AG04449 (cell line): Measurements from ENCODE around the gene ARHGAP26.

ENCODE experiments used
- CTCF ChIA-PET: fragments of 350-600 bp; formaldehyde crosslinking; extraction: SDS; loops from one replicate; lab custom pipeline; 2021; ENCODE audit warnings: antibody characterized with exemption; lab: Yijun Ruan, JAX
- POLR2A ChIA-PET: fragments of 400-600, 350-600 bp; formaldehyde crosslinking; extraction: SDS; loops from one replicate; lab custom pipeline; 2020; ENCODE audit warnings: antibody characterized with exemption, inconsistent platforms; lab: Yijun Ruan, JAX
- DNase-seq: peaks from one replicate; pipeline ENCODE4 v3.0.0-alpha.2; 2010; ENCODE audit warnings: low read depth, low spot score
- H3K4me3 ChIP-seq: 2 replicates; pipeline ENCODE4 v1.5.1; 2011; ENCODE audit warnings: low read depth, mild to moderate bottlenecking, control low read depth, low read length
- TF ChIP-seq, protein P1 (sequence below): IDR thresholded peaks from one replicate; pipeline ENCODE4 v1.5.1; 2011; ENCODE audit warnings: mild to moderate bottlenecking, moderate library complexity, low read length, control low read depth, inconsistent platforms; ENCODE audit not compliant: insufficient read depth; ENCODE audit errors: missing control alignments

The ARHGAP26 gene

DNA sequence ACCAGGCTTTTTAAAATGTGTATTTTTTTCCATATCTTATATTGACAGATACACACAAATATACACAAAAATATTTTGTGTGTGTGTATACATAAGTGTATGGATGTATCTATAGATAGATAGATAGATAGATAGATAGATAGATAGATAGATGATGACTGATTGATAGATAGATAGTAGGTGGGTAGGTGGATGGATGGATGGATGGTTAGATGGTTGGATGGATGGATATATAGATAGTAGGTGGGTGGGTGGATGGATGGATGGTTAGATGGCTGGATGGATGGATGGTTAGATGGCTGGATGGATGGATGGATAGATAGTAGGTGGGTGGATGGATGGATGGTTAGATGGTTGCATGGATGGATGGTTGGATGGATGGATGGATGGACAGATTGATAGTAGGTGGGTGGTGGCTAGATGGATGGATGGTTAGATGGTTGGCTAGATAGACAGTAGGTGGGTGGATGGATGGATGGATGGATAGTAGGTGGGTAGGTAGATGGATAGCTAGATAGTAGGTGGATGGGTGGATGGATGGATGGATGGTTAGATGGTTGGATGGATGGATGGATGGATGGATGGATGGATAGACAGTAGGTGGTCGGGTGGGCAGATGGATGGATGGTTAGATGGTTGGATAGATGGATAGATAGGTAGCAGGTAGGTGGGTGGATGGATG is 477.1 kb downstream of the ARHGAP26 start:
- no peak overlapping the region for H3K4me3 ChIP-seq
- POLR2A ChIA-PET = no interaction called here
- TF ChIP-seq, protein P1, sequence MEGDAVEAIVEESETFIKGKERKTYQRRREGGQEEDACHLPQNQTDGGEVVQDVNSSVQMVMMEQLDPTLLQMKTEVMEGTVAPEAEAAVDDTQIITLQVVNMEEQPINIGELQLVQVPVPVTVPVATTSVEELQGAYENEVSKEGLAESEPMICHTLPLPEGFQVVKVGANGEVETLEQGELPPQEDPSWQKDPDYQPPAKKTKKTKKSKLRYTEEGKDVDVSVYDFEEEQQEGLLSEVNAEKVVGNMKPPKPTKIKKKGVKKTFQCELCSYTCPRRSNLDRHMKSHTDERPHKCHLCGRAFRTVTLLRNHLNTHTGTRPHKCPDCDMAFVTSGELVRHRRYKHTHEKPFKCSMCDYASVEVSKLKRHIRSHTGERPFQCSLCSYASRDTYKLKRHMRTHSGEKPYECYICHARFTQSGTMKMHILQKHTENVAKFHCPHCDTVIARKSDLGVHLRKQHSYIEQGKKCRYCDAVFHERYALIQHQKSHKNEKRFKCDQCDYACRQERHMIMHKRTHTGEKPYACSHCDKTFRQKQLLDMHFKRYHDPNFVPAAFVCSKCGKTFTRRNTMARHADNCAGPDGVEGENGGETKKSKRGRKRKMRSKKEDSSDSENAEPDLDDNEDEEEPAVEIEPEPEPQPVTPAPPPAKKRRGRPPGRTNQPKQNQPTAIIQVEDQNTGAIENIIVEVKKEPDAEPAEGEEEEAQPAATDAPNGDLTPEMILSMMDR = no peak
- no peak for DNase-seq
- CTCF ChIA-PET = no interaction called here

DNA sequence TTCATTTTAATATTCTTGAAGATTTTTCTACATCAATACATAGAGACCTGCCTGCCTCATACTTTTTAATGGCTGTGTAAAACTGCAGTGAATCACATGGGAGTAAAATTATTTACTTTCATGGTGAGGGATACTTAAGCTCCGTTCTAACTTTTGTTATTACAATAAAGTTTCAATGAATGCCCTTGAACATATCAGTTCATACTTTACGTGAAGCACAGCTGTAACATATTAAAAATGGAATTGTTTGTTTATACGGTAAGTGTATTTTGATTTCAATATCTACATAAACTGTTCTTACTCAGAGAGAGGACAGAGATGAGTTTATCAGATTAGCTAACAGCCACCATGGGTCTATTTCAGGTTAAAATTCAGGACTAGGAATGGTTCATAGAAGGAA is 478.2 kb downstream of the ARHGAP26 start:
- TF ChIP-seq, protein P1 = no peak

DNA sequence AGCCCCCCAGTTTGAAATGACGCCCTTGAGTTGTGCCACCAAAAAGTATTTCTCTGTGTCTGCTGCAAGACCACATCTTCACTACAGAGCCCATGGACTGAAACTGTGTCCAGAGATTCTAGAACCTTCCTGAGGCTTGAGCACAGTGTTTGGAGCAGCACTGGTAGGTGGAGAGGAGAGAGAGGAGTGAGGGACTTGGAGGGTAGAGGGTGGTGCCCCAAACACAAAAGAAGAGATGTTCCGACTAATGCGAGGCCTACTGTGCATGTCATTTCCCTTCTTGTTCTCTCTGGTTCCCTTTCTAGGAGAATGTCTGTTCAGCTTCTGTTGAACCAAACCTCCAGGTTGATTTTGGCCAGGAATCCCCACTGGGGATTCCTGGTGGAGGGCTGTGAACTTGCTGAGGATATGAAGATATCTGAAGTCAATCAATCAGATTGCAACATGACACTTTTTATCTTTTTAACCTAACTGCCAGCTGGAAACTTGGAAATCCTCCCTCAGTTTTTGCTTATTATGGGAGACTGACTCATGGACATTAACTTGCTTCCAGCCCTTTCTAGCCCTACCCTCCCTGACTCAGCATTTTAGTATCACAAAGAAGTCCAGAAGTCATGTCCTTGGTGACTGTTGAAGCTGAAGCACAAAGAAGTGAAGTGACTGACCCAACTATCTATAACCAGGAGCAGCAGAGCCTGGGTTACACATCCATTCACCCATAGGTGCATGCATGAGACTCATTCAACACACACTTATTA is 478.8 kb downstream of the ARHGAP26 start:
- CTCF ChIA-PET = interaction anchor here (0.8 kb wide), 1 partner anchor 13 kb away, joined by 3 read pairs; no protein-coding TSS in a partner anchor
- POLR2A ChIA-PET = interaction anchor here (0.6 kb wide), 1 partner anchor 188 kb away, joined by 3 read pairs; no protein-coding TSS in a partner anchor
- TF ChIP-seq, protein P1 = no peak
- H3K4me3 ChIP-seq = no peak overlapping the region
- DNase-seq = peak; percentile 41

More for the DNA sequence above, 478.2 kb downstream of the ARHGAP26 start:
- ChIA-PET CTCF (interaction anchor here (0.8 kb wide), 1 partner anchor 13 kb away, joined by 3 read pairs; no protein-coding TSS in a partner anchor), POLR2A (no interaction called here)
- H3K4me3 ChIP-seq = no peak overlapping the region
- no peak for DNase-seq

DNA sequence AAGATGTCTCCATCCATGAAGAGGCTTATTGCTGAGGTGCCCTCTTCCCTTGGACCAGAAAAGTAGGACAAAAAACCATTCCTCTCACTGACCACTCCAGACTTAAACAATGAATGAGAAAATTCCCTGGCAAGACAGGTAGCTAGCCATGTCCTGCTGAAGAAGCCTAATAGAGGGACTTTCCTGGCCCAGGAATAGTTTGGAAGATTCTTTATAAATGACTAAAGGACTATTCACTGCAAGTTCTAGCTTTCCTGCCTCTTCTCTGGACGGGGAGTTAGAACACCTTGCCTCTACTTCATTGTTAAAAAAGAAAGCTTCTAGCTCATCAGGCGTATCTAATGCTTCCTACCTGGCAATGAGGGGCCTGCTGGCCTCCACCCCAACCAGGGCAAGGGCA is 479.7 kb downstream of the ARHGAP26 start:
- no peak for DNase-seq
- POLR2A ChIA-PET = no interaction called here
- TF ChIP-seq, protein P1 = no peak
- CTCF ChIA-PET = interaction anchor here (0.6 kb wide), 1 partner anchor 151 kb away, joined by 3 read pairs; no protein-coding TSS in a partner anchor
- no peak overlapping the region for H3K4me3 ChIP-seq

DNA sequence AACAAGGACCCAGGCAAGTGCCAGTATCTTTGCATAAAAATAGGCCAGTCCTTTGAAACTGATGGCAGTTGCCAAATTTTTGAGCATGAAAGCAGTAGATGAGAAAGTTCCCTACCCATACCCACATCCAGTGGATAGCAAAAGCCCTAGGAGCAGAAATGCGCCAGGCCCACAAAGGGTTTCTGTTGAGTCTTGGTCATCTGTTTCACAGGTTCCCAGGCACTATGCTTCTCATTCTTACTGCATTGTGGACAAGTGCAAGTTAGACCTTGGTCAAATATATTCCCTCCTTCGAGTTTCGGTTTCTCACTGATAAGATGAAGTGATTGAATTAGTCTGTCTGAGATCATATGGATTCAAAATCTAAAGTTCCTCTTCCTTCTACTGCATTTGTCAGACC is 481.0 kb downstream of the ARHGAP26 start:
- no peak overlapping the region for H3K4me3 ChIP-seq
- CTCF ChIA-PET = no interaction called here
- POLR2A ChIA-PET = no interaction called here
- DNase-seq = no peak
- TF ChIP-seq, protein P1 = no peak

DNA sequence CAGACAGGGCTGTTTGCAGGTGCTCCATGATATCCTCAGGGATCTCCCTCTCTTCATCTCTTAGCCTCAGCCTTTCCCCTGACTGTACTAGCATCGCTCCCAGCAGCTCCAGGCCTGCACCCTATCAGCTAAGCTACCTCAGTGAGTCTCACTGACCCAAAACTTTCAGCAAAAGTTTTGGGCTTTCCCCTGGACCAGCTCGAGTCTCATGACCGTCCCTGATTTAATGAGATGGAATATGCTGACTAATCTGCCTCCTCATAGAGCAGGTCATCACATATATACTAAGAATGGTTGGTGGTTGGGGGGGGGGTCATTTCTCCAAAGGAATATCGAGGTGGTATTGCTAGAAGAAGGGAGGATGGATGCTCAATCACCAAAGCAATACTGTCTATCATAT is 481.8 kb downstream of the ARHGAP26 start:
- ChIA-PET CTCF (no interaction called here), POLR2A (no interaction called here)
- H3K4me3 ChIP-seq = no peak overlapping the region
- DNase-seq = no peak
- TF ChIP-seq, protein P1 = no peak
